Mononuclear cell (primary cell): Measurements from ENCODE around the gene NUP98. TPM values are rescaled to one million over a fixed set of nuclear protein-coding genes. Genes with fewer than 3 reads are reported as not detected.

Experiments used
- H3K27me3 ChIP-seq: 2 replicates; pipeline ENCODE4 v1.6.0; 2011; ENCODE audit warnings: low read length, control low read depth; ENCODE audit not compliant: insufficient read depth
- H3K4me1 ChIP-seq: 2 replicates; pipeline ENCODE4 v1.5.1; 2011; ENCODE audit warnings: mild to moderate bottlenecking, low read length, control low read depth; ENCODE audit not compliant: insufficient read depth
- H3K4me3 ChIP-seq: 2 replicates; pipeline ENCODE4 v1.5.1; 2011; ENCODE audit warnings: mild to moderate bottlenecking, low read length, moderate library complexity
- H3K9me3 ChIP-seq: 2 replicates; pipeline ENCODE4 v1.5.1; 2011; ENCODE audit warnings: low read depth, mild to moderate bottlenecking, control low read depth, low read length
- total RNA-seq: library from RNA; depleted of rRNA; stranded (reverse); fragments of >200 nt; gene quantifications from one replicate; pipeline ENCODE4 v1.2.3, GENCODE V29; 2012

The NUP98 gene
- total RNA-seq, 1 donor = 227 TPM

GRCh38 chr11:3700410-3700809, 96.9 kb downstream of the NUP98 start:
- H3K27me3 ChIP-seq = no peaks in the 10 kb centered on the region
- no peak overlapping the region for H3K4me3 ChIP-seq
- H3K9me3 ChIP-seq = no peaks in the 10 kb centered on the region
- no peaks in the 10 kb centered on the region for H3K4me1 ChIP-seq

- Histone ChIP-seq H3K9me3 (no peaks in the 10 kb centered on the region), H3K4me3 (no peak overlapping the region), H3K27me3 (no peaks in the 10 kb centered on the region), H3K4me1 (no peaks in the 10 kb centered on the region)
Measured at GRCh38 chr11:3686751-3687150, 110.6 kb downstream of the NUP98 start.

- no peaks in the 10 kb centered on the region for H3K4me1 ChIP-seq
- H3K9me3 ChIP-seq = no peaks in the 10 kb centered on the region
- H3K4me3 ChIP-seq = no peak overlapping the region
- H3K27me3 ChIP-seq = no peaks in the 10 kb centered on the region
Measured at GRCh38 chr11:3685923-3686322, 111.4 kb downstream of the NUP98 start.

GRCh38 chr11:3684819-3685172, 112.6 kb downstream of the NUP98 start:
- H3K27me3 ChIP-seq = no peaks in the 10 kb centered on the region
- H3K4me3 ChIP-seq = no peak overlapping the region
- no peaks in the 10 kb centered on the region for H3K4me1 ChIP-seq
- no peaks in the 10 kb centered on the region for H3K9me3 ChIP-seq

- no peak overlapping the region for H3K4me3 ChIP-seq
- no peaks in the 10 kb centered on the region for H3K9me3 ChIP-seq
- H3K27me3 ChIP-seq = no peaks in the 10 kb centered on the region
- H3K4me1 ChIP-seq = no peaks in the 10 kb centered on the region
Measured at GRCh38 chr11:3684129-3684818, 113.1 kb downstream of the NUP98 start.

- Histone ChIP-seq H3K4me3 (no peak overlapping the region), H3K4me1 (no peaks in the 10 kb centered on the region), H3K27me3 (no peaks in the 10 kb centered on the region), H3K9me3 (no peaks in the 10 kb centered on the region)
Measured at GRCh38 chr11:3683039-3683438, 114.3 kb downstream of the NUP98 start.

- Histone ChIP-seq H3K4me3 (no peak overlapping the region), H3K9me3 (no peaks in the 10 kb centered on the region), H3K4me1 (no peaks in the 10 kb centered on the region), H3K27me3 (no peaks in the 10 kb centered on the region)
Measured at GRCh38 chr11:3679077-3679476, 118.3 kb downstream of the NUP98 start.

- H3K27me3 ChIP-seq = no peaks in the 10 kb centered on the region
- H3K4me1 ChIP-seq = no peaks in the 10 kb centered on the region
- H3K9me3 ChIP-seq = no peaks in the 10 kb centered on the region
- no peak overlapping the region for H3K4me3 ChIP-seq
Measured at GRCh38 chr11:3675971-3676370, 121.4 kb downstream of the NUP98 start.

- Histone ChIP-seq H3K4me1 (no peaks in the 10 kb centered on the region), H3K4me3 (no peak overlapping the region), H3K9me3 (no peaks in the 10 kb centered on the region), H3K27me3 (no peaks in the 10 kb centered on the region)
Measured at GRCh38 chr11:3674189-3674588, 123.2 kb downstream of the NUP98 start.

GRCh38 chr11:3671334-3672254, 125.8 kb downstream of the NUP98 start, which contains the start of gene CHRNA10:
Gene CHRNA10 (minus strand): TSS chr11:3671384. CDS start chr11:3671312, 72 bp downstream.
- H3K27me3 ChIP-seq = no peaks in the 10 kb centered on the region
- no peak within 1 kb of the TSS for H3K4me3 ChIP-seq

GRCh38 chr11:3669742-3670183, 127.6 kb downstream of the NUP98 start:
- Histone ChIP-seq H3K9me3 (no peaks in the 10 kb centered on the region), H3K4me1 (no peaks in the 10 kb centered on the region), H3K27me3 (no peaks in the 10 kb centered on the region), H3K4me3 (no peak overlapping the region)

More at GRCh38 chr11:3671334-3672254, 125.8 kb downstream of the NUP98 start, which contains the start of gene CHRNA10:
- Histone ChIP-seq H3K4me1 (no peaks in the 10 kb centered on the region), H3K9me3 (no peaks in the 10 kb centered on the region)

GRCh38 chr11:3669128-3669527, 128.2 kb downstream of the NUP98 start:
- Histone ChIP-seq H3K27me3 (no peaks in the 10 kb centered on the region), H3K9me3 (no peaks in the 10 kb centered on the region), H3K4me3 (no peak overlapping the region), H3K4me1 (no peaks in the 10 kb centered on the region)

- H3K4me1 ChIP-seq = no peaks in the 10 kb centered on the region
- H3K27me3 ChIP-seq = no peaks in the 10 kb centered on the region
- H3K4me3 ChIP-seq = no peak overlapping the region
- H3K9me3 ChIP-seq = no peaks in the 10 kb centered on the region
Measured at GRCh38 chr11:3667149-3668035, 130.0 kb downstream of the NUP98 start.

- Histone ChIP-seq H3K9me3 (no peaks in the 10 kb centered on the region), H3K27me3 (no peaks in the 10 kb centered on the region), H3K4me3 (no peak overlapping the region), H3K4me1 (no peaks in the 10 kb centered on the region)
Measured at GRCh38 chr11:3666023-3666530, 131.3 kb downstream of the NUP98 start.
